ENCODE results near the gene NHLH1.

- no peak for TF ChIP-seq CTCF (conservative IDR thresholded peaks at IDR 0.05)
- TF ChIP-seq EZH2 (IDR thresholded peaks at IDR 0.05; ENCODE audit: low read depth), result no peak
Measured at GRCh38 chr1:160357286-160358002, 9.4 kb upstream of the NHLH1 start.

Data from PC-9 (cell line).